Stimulated activated memory B cell treated with anti-CD40 and anti-IgM and Interleukin-4, amounts not matched to agents 10 μg/mL and 1 μg/mL and 100 μg/mL, for 72 hours (primary cell): Measurements from ENCODE around the gene EOLA1.
"Not testable (repeated sequence)": the region's sequence is repeated elsewhere in the genome, so short reads cannot be mapped to it uniquely, and the experiment has no call there.

ENCODE experiments used
- ATAC-seq: fragments of 150-1000 bp; cut with Tn5 transposase; 2 replicates; pipeline ENCODE4 v1.10.0; 2021
- H3K27ac Mint-ChIP-seq: one replicate; pipeline ENCODE4 v1.8.0; 2022; ENCODE audit warnings: mild to moderate bottlenecking, mixed read lengths
- H3K27me3 Mint-ChIP-seq: one replicate; pipeline ENCODE4 v1.8.0; 2022; ENCODE audit warnings: mixed read lengths
- H3K36me3 Mint-ChIP-seq: one replicate; pipeline ENCODE4 v1.8.0; 2022; ENCODE audit warnings: mixed read lengths
- H3K4me1 Mint-ChIP-seq: one replicate; pipeline ENCODE4 v1.8.0; 2022; ENCODE audit warnings: mixed read lengths
- H3K4me3 Mint-ChIP-seq: one replicate; pipeline ENCODE4 v1.8.0; 2022; ENCODE audit warnings: mild to moderate bottlenecking, moderate library complexity, mixed read lengths
- H3K9me3 Mint-ChIP-seq: one replicate; pipeline ENCODE4 v1.8.0; 2022; ENCODE audit warnings: mixed read lengths

EOLA1 gene

GRCh38 chrX:149505671-149506070 lies 35.1 kb upstream of the EOLA1 start:
- Mint-ChIP-seq H3K27ac (peak overlapping the region; percentile 99), H3K27me3 (peaks cover 8% of the 10 kb centered on the region), H3K4me3 (peak overlapping the region; percentile 96), H3K4me1 (peaks cover 27% of the 10 kb centered on the region), H3K36me3 (peaks cover 15% of the 10 kb centered on the region), H3K9me3 (no peaks in the 10 kb centered on the region)
- ATAC-seq, result no peak

GRCh38 chrX:149506349-149506748 lies 34.5 kb upstream of the EOLA1 start:
- Mint-ChIP-seq H3K36me3 (peaks cover 11% of the 10 kb centered on the region), H3K9me3 (no peaks in the 10 kb centered on the region), H3K27ac (no peak overlapping the region), H3K4me3 (no peak overlapping the region), H3K4me1 (peaks cover 22% of the 10 kb centered on the region), H3K27me3 (peaks cover 8% of the 10 kb centered on the region)
- ATAC-seq, result no peak

GRCh38 chrX:149508467-149508866 lies 32.3 kb upstream of the EOLA1 start:
- H3K9me3 Mint-ChIP-seq, result no peaks in the 10 kb centered on the region
- no peak overlapping the region for H3K27ac Mint-ChIP-seq
- peaks cover 8% of the 10 kb centered on the region for H3K27me3 Mint-ChIP-seq
- no peak overlapping the region for H3K4me3 Mint-ChIP-seq
- no peak for ATAC-seq
- H3K36me3 Mint-ChIP-seq, result peaks cover 7% of the 10 kb centered on the region
- H3K4me1 Mint-ChIP-seq, result peaks cover 17% of the 10 kb centered on the region

- Mint-ChIP-seq H3K4me1 (peaks cover 6% of the 10 kb centered on the region), H3K9me3 (no peaks in the 10 kb centered on the region), H3K27ac (no peak overlapping the region), H3K27me3 (peaks cover 8% of the 10 kb centered on the region), H3K4me3 (no peak overlapping the region), H3K36me3 (no peaks in the 10 kb centered on the region)
- no peak for ATAC-seq
These were observed 30.4 kb upstream of the EOLA1 start for GRCh38 chrX:149510386-149510785.

GRCh38 chrX:149511081-149511480 lies 29.7 kb upstream of the EOLA1 start:
- ATAC-seq, result no peak
- Mint-ChIP-seq H3K27ac (no peak overlapping the region), H3K4me1 (peaks cover 6% of the 10 kb centered on the region)

GRCh38 chrX:149512225-149512885 lies 28.5 kb upstream of the EOLA1 start:
- Mint-ChIP-seq H3K4me1 (peaks cover 13% of the 10 kb centered on the region), H3K27ac (no peak overlapping the region), H3K36me3 (no peaks in the 10 kb centered on the region), H3K4me3 (no peak overlapping the region), H3K9me3 (no peaks in the 10 kb centered on the region), H3K27me3 (peaks cover 7% of the 10 kb centered on the region)
- ATAC-seq, result no peak

More at GRCh38 chrX:149511081-149511480, 29.7 kb upstream of the EOLA1 start:
- Mint-ChIP-seq H3K27me3 (peaks cover 8% of the 10 kb centered on the region), H3K4me3 (no peak overlapping the region), H3K9me3 (no peaks in the 10 kb centered on the region), H3K36me3 (no peaks in the 10 kb centered on the region)

GRCh38 chrX:149513825-149514428 lies 26.9 kb upstream of the EOLA1 start:
- no peaks in the 10 kb centered on the region for H3K27me3 Mint-ChIP-seq
- no peak overlapping the region for H3K27ac Mint-ChIP-seq
- H3K36me3 Mint-ChIP-seq, result no peaks in the 10 kb centered on the region
- peaks cover 13% of the 10 kb centered on the region for H3K4me1 Mint-ChIP-seq
- no peaks in the 10 kb centered on the region for H3K9me3 Mint-ChIP-seq
- no peak overlapping the region for H3K4me3 Mint-ChIP-seq
- ATAC-seq, result no peak

GRCh38 chrX:149515954-149516602 lies 24.7 kb upstream of the EOLA1 start:
- H3K4me1 Mint-ChIP-seq, result peaks cover 13% of the 10 kb centered on the region

GRCh38 chrX:149516604-149517003 lies 24.2 kb upstream of the EOLA1 start:
- H3K27ac Mint-ChIP-seq, result no peak overlapping the region
- peaks cover 13% of the 10 kb centered on the region for H3K4me1 Mint-ChIP-seq
- H3K9me3 Mint-ChIP-seq, result no peaks in the 10 kb centered on the region
- H3K27me3 Mint-ChIP-seq, result no peaks in the 10 kb centered on the region
- no peak for ATAC-seq
- H3K36me3 Mint-ChIP-seq, result no peaks in the 10 kb centered on the region
- no peak overlapping the region for H3K4me3 Mint-ChIP-seq

More at GRCh38 chrX:149515954-149516602, 24.7 kb upstream of the EOLA1 start:
- Mint-ChIP-seq H3K27me3 (no peaks in the 10 kb centered on the region), H3K36me3 (no peaks in the 10 kb centered on the region), H3K27ac (no peak overlapping the region), H3K4me3 (no peak overlapping the region), H3K9me3 (no peaks in the 10 kb centered on the region)
- ATAC-seq, result no peak

GRCh38 chrX:149517308-149517707 lies 23.5 kb upstream of the EOLA1 start:
- no peak for ATAC-seq
- Mint-ChIP-seq H3K27me3 (no peaks in the 10 kb centered on the region), H3K4me3 (no peak overlapping the region), H3K27ac (no peak overlapping the region), H3K36me3 (no peaks in the 10 kb centered on the region), H3K4me1 (peaks cover 13% of the 10 kb centered on the region), H3K9me3 (no peaks in the 10 kb centered on the region)

- no peak for ATAC-seq
- H3K4me1 Mint-ChIP-seq, result peaks cover 13% of the 10 kb centered on the region
- H3K27me3 Mint-ChIP-seq, result no peaks in the 10 kb centered on the region
- H3K27ac Mint-ChIP-seq, result no peak overlapping the region
- H3K9me3 Mint-ChIP-seq, result no peaks in the 10 kb centered on the region
- H3K4me3 Mint-ChIP-seq, result no peak overlapping the region
- no peaks in the 10 kb centered on the region for H3K36me3 Mint-ChIP-seq
These were observed 22.6 kb upstream of the EOLA1 start for GRCh38 chrX:149518236-149518635.

GRCh38 chrX:149520636-149521277 lies 20.1 kb upstream of the EOLA1 start:
- not testable (repeated sequence) for H3K9me3 Mint-ChIP-seq, H3K27ac Mint-ChIP-seq, H3K4me3 Mint-ChIP-seq, H3K36me3 Mint-ChIP-seq, ATAC-seq, H3K4me1 Mint-ChIP-seq, H3K27me3 Mint-ChIP-seq

GRCh38 chrX:149521438-149521837 lies 19.4 kb upstream of the EOLA1 start:
- no peak for ATAC-seq
- Mint-ChIP-seq H3K4me3 (no peak overlapping the region), H3K27me3 (no peaks in the 10 kb centered on the region), H3K9me3 (no peaks in the 10 kb centered on the region), H3K4me1 (peaks cover 3% of the 10 kb centered on the region), H3K27ac (no peak overlapping the region), H3K36me3 (no peaks in the 10 kb centered on the region)

- H3K4me3 Mint-ChIP-seq, result no peak overlapping the region
- H3K36me3 Mint-ChIP-seq, result no peaks in the 10 kb centered on the region
- no peaks in the 10 kb centered on the region for H3K4me1 Mint-ChIP-seq
- no peaks in the 10 kb centered on the region for H3K9me3 Mint-ChIP-seq
- no peaks in the 10 kb centered on the region for H3K27me3 Mint-ChIP-seq
- no peak overlapping the region for H3K27ac Mint-ChIP-seq
- ATAC-seq, result no peak
These were observed 17.9 kb upstream of the EOLA1 start for GRCh38 chrX:149522916-149523315.

GRCh38 chrX:149525389-149525788 lies 15.4 kb upstream of the EOLA1 start:
- H3K9me3 Mint-ChIP-seq, H3K4me1 Mint-ChIP-seq, H3K4me3 Mint-ChIP-seq, H3K27me3 Mint-ChIP-seq, H3K36me3 Mint-ChIP-seq: not testable (repeated sequence)
- H3K27ac Mint-ChIP-seq, result peak overlapping the region; percentile 69
- peak; percentile 97 for ATAC-seq
